Muscle layer of duodenum (tissue), 2 donors: Measurements from ENCODE around the gene BCL6.
A peak's percentile ranks its signal among the peaks of the same experiment; 100 is the strongest.

ENCODE experiments used
- H3K27ac ChIP-seq: one replicate; pipeline ENCODE4 v1.7.0; 2013; ENCODE audit warnings: mild to moderate bottlenecking, low read length
- H3K27me3 ChIP-seq: one replicate; pipeline ENCODE4 v1.7.0; 2013; ENCODE audit warnings: low read depth, mild to moderate bottlenecking, control low read depth, low read length
- H3K36me3 ChIP-seq, 2 donors: one replicate each; pipeline ENCODE4 v1.7.0; 2013; ENCODE audit warnings: low read length in 2 of 2, control low read depth in 1 of 2, mild to moderate bottlenecking in 1 of 2; ENCODE audit not compliant: insufficient read depth in 2 of 2, control insufficient read depth in 1 of 2
- H3K4me1 ChIP-seq, 2 donors: one replicate each; pipeline ENCODE4 v1.7.0; 2013; ENCODE audit warnings: low read length in 2 of 2, mild to moderate bottlenecking in 2 of 2, control low read depth in 1 of 2, moderate library complexity in 1 of 2; ENCODE audit not compliant: insufficient read depth in 2 of 2, control insufficient read depth in 1 of 2
- H3K4me3 ChIP-seq, 2 donors: one replicate each; pipeline ENCODE4 v1.7.0; 2013; ENCODE audit warnings: low read length in 2 of 2, low read depth in 1 of 2, mild to moderate bottlenecking in 1 of 2
- H3K9me3 ChIP-seq, 2 donors: one replicate each; pipeline ENCODE4 v1.7.0; 2013; ENCODE audit warnings: low read length in 2 of 2, control low read depth in 1 of 2, mild to moderate bottlenecking in 1 of 2; ENCODE audit not compliant: control insufficient read depth in 1 of 2
- donor health status: healthy.

The BCL6 gene

DNA sequence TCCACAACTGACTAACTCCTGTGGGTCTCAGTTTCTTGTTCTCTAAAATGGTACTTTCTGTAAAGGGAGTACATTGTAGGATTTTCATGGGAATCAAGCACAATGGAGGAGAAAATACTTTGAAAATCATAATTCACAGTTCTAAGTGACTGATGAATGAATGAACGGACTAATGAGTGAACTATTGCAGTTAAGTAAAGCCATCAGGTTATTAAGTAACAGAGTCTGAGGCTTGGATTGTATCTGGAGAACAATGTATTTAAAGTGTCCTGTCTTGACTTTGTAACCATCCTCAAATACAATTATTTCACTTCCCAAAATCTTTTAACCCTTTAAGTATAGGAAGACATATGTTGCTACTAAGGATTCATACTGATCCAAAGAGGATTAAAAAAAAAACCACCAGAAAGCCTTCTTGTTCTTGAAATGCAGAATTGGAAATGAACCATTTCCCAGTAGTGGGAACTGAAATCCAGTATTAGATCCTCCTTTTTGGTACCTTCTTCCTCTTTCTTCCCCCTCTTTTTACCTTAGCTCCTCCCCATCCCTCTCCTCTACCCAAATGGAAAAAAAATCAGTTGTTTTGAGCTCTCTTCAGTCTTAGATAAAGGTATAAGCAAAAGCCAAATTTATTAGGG, 13.2 kb upstream of the BCL6 start:
- Histone ChIP-seq H3K4me3 (no peak overlapping the region), H3K4me1 (no peaks in the 10 kb centered on the region), H3K27ac (no peak overlapping the region)

DNA sequence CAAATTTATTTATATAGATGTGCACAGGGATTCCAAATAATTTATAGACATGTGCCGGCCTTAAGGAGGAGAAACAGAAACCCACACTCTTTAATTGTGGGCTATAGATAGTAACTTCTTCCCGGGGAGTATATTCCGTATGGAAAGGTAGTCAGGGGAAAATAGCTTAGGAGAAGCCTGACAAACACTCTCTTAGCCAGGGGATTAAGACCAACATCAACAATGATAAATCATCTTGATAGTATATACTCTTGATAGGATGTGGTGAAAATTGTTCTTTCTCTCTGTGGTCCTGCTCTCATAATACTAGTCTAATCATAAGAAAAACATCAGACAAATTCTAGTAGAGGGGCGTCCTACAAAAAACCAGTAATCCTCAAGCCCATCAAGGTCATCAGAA, 8.2 kb upstream of the BCL6 start:
- Histone ChIP-seq H3K4me1 (peaks cover 0 to 5% of the 10 kb centered on the region in 2 donors), H3K27me3 (no peaks in the 10 kb centered on the region), H3K36me3 (no peaks in the 10 kb centered on the region), H3K9me3 (no peaks in the 10 kb centered on the region), H3K27ac (no peak overlapping the region), H3K4me3 (no peak overlapping the region)

More for the DNA sequence above, 13.2 kb upstream of the BCL6 start:
- Histone ChIP-seq H3K27me3 (no peaks in the 10 kb centered on the region), H3K9me3 (no peaks in the 10 kb centered on the region), H3K36me3 (no peaks in the 10 kb centered on the region)

DNA sequence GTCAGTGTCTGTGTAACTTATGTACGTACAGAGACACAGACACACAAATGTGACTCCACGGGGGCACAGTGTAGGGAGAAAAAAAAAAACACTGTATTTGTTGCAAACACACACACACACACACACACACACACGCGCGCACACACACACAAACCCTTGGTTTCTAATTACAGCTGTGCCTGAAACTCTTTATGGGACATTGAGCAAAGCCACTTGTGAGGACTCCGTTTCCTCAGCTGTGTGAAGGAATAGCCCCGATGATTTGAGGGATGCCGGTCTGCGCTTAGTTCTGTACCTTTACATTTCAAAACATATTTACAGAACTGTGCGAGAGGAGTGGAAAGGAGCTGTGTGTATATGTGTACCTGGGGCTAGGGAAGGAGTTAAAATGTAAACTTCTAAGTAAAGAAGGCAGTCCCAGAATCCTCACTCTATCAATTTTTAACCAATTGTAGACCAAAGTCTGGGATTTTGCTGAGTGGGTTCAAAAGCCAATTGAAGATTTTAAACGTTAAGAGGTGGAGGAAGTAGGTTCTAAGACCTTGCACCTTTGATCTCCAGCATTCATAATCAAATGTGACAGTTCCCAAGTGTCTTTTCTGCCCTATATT, 5.3 kb upstream of the BCL6 start:
- Histone ChIP-seq H3K4me3 (peak overlapping the region; percentile 44 to 62), H3K9me3 (no peaks in the 10 kb centered on the region), H3K27me3 (no peaks in the 10 kb centered on the region), H3K4me1 (peaks cover 0 to 18% of the 10 kb centered on the region in 2 donors), H3K36me3 (peaks cover 0 to 4% of the 10 kb centered on the region in 2 donors), H3K27ac (peak overlapping the region; percentile 29)

DNA sequence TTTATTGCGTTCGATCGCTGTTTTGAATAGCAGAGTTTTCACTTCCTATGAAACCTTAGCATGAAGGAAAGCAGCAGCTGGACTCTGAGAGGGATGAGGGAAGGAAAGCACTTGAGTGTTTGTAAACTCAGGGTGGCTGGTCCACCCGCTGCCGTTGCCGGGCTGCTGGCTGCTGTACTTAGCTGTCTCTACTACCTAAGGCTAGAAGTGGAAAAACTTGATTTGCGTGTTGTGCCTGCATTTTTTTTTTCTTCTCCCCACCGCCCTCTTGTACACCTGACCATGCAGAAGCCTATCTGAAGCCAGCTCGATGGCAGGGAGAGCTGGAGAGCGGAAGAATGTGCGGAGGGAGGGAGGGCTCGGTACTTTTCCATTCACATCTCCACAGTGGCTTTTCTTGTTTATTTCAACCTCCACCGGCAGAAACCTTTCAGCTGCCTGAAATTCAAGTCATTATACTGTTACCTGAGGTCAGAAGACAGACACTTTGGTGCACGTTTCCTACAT, 4.8 kb upstream of the BCL6 start:
- H3K4me1 ChIP-seq = peaks cover 0 to 18% of the 10 kb centered on the region in 2 donors
- peak overlapping the region; percentile 29 for H3K27ac ChIP-seq

GRCh38 chr3:187748050-187748481, 2.8 kb upstream of the BCL6 start:
- no peaks in the 10 kb centered on the region for H3K9me3 ChIP-seq
- H3K36me3 ChIP-seq = peaks cover 0 to 23% of the 10 kb centered on the region in 2 donors
- H3K4me1 ChIP-seq = peaks cover 0 to 22% of the 10 kb centered on the region in 2 donors
- H3K27ac ChIP-seq = no peak overlapping the region
- no peaks in the 10 kb centered on the region for H3K27me3 ChIP-seq
- H3K4me3 ChIP-seq = no peak overlapping the region

More for the DNA sequence above, 4.8 kb upstream of the BCL6 start:
- H3K27me3 ChIP-seq = no peaks in the 10 kb centered on the region
- peak overlapping the region; percentile 44 to 62 for H3K4me3 ChIP-seq
- no peaks in the 10 kb centered on the region for H3K9me3 ChIP-seq
- H3K36me3 ChIP-seq = peaks cover 0 to 9% of the 10 kb centered on the region in 2 donors

- Histone ChIP-seq H3K4me1 (peaks cover 0 to 22% of the 10 kb centered on the region in 2 donors), H3K36me3 (peaks cover 0 to 23% of the 10 kb centered on the region in 2 donors), H3K4me3 (no peak overlapping the region), H3K27ac (peak overlapping the region; percentile 83), H3K27me3 (no peaks in the 10 kb centered on the region), H3K9me3 (no peaks in the 10 kb centered on the region)
Measured at GRCh38 chr3:187747506-187747905, 2.2 kb upstream of the BCL6 start.

- Histone ChIP-seq H3K27me3 (no peaks in the 10 kb centered on the region), H3K9me3 (no peaks in the 10 kb centered on the region), H3K36me3 (peaks cover 0 to 31% of the 10 kb centered on the region in 2 donors), H3K4me3 (peak overlapping the region; percentile 87 to 96), H3K27ac (peak overlapping the region; percentile 100), H3K4me1 (peaks cover 6 to 25% of the 10 kb centered on the region in 2 donors)
Measured at GRCh38 chr3:187746442-187747281, 1.4 kb upstream of the BCL6 start.

GRCh38 chr3:187746059-187746441, 782 bp upstream of the BCL6 start:
- Histone ChIP-seq H3K9me3 (no peaks in the 10 kb centered on the region), H3K27ac (peak overlapping the region; percentile 100), H3K4me1 (peaks cover 6 to 25% of the 10 kb centered on the region in 2 donors)

DNA sequence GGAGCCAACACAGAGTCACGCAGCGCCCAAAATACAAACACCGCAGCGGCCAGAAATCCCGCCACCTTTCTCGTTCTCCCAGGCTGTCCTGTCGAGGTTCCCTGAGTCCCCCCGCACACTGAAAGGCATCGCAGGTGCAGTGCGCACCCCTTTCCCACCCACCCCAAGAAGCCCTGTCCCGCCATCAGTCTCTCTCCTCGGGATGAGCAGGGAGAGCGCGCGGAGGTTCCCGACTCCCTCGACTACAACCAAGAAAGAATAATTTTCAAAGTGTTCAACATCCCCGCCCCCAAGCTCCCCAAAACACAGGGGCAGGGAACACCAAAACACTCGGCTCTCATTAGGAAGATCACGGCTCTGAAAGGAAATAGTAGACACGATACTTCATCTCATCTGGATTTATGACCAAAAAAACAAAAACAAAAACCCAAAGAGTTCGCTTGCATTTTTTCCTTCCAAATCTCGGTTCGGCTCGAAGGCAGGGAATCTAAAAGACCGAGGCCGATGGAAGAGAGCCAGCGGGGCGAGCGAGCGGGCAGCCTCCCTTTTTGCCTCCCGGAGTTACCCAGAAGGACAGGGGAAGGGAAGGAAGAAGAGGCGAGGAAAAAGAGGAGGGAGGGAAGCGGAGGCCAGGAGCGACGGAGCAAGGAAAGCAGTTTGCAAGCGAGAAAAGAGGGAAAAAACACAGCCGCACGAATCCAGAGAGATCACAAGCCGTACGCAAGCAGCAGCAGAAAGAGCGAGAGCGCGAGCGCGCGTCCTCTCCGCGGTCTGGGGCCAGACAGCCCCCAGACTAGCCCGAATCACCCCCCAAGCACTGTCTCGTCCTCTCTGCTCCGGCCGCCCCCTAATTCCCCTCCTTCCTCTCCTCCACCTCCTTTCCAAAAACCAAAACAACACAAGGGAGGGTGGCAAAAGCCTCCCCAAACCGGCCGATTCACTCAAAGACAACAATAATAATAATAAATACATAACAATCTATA, 808 bp downstream of the BCL6 start:
- no peaks in the 10 kb centered on the region for H3K9me3 ChIP-seq
- H3K27me3 ChIP-seq = no peaks in the 10 kb centered on the region
- H3K27ac ChIP-seq = peak overlapping the region; percentile 100
- peaks cover 0 to 44% of the 10 kb centered on the region in 2 donors for H3K36me3 ChIP-seq
- H3K4me1 ChIP-seq = peaks cover 6 to 21% of the 10 kb centered on the region in 2 donors
- peak overlapping the region; percentile 87 to 96 for H3K4me3 ChIP-seq

More at GRCh38 chr3:187746059-187746441, 782 bp upstream of the BCL6 start:
- Histone ChIP-seq H3K27me3 (no peaks in the 10 kb centered on the region), H3K4me3 (peak overlapping the region; percentile 87 to 96), H3K36me3 (peaks cover 0 to 32% of the 10 kb centered on the region in 2 donors)
